PC-3 (cell line): ENCODE data around the gene GNAZ. TPM values are rescaled to one million over a fixed set of nuclear protein-coding genes. Genes with fewer than 3 reads are reported as not detected.

Source experiments
- ATAC-seq: fragments of 200-7000 bp; cut with Tn5 transposase; 2 replicates; pipeline ENCODE4 v1.9.1; 2020; ENCODE audit warnings: mild to moderate bottlenecking, moderate library complexity
- BruUV-seq: library from RNA; stranded (reverse); fragments of 400-500 nt; replicated peaks from 2 replicates; lab custom pipeline; 2021; lab: Mats Ljungman, UMichigan
- CTCF ChIA-PET: fragments of 300-600 bp; sonication (Branson Sonifier 250); formaldehyde crosslinking; loops from one replicate; lab custom pipeline; 2022; ENCODE audit warnings: antibody characterized with exemption; lab: Charles Lee
- POLR2A ChIA-PET: fragments of 300-600 bp; sonication (Branson Sonifier 250); formaldehyde crosslinking; loops from one replicate; lab custom pipeline; 2022; ENCODE audit warnings: antibody characterized with exemption; ENCODE audit not compliant: unreplicated experiment; lab: Charles Lee
- DNase-seq: peaks from one replicate; pipeline ENCODE4 v3.0.0-alpha.2; 2015
- H2AFZ ChIP-seq: fragments of 300-600 bp; sonication (generic); 2 replicates; pipeline ENCODE4 v1.6.0; 2016; ENCODE audit warnings: antibody characterized with exemption, low read length
- H3F3A ChIP-seq: fragments of 300-600 bp; sonication (generic); one replicate; pipeline ENCODE4 v1.6.0; 2017; ENCODE audit warnings: antibody characterized with exemption, low read length, control low read depth, mild to moderate bottlenecking; ENCODE audit not compliant: unreplicated experiment
- H3K27ac ChIP-seq: fragments of 300-600 bp; sonication (generic); 2 replicates; pipeline ENCODE4 v1.5.1; 2016; ENCODE audit warnings: mild to moderate bottlenecking, low read length
- H3K27me3 ChIP-seq: fragments of 300-600 bp; sonication (generic); 2 replicates; pipeline ENCODE4 v1.6.1; 2016; ENCODE audit warnings: low read length, mixed read lengths
- H3K36me3 ChIP-seq: fragments of 300-600 bp; sonication (generic); 2 replicates; pipeline ENCODE4 v1.6.1; 2016; ENCODE audit warnings: low read depth, mixed run types, low read length, mixed read lengths
- H3K4me1 ChIP-seq: fragments of 300-600 bp; sonication (generic); 2 replicates; pipeline ENCODE4 v1.5.1; 2016; ENCODE audit warnings: low read length; ENCODE audit not compliant: insufficient read depth
- H3K4me2 ChIP-seq: fragments of 300-600 bp; sonication (generic); 2 replicates; pipeline ENCODE4 v1.6.0; 2016; ENCODE audit warnings: low read length
- H3K4me3 ChIP-seq: fragments of 300-600 bp; sonication (generic); 2 replicates; pipeline ENCODE4 v1.5.1; 2016; ENCODE audit warnings: mild to moderate bottlenecking, low read length, mixed read lengths
- H3K79me2 ChIP-seq: fragments of 300-600 bp; sonication (generic); 2 replicates; pipeline ENCODE4 v1.6.1; 2017; ENCODE audit warnings: low read length, mixed read lengths
- H3K9ac ChIP-seq: fragments of 300-600 bp; sonication (generic); 2 replicates; pipeline ENCODE4 v1.6.0; 2016; ENCODE audit warnings: mild to moderate bottlenecking, low read length
- H3K9me2 ChIP-seq: fragments of 300-600 bp; sonication (generic); replicated peaks from 2 replicates; pipeline ENCODE4 v1.6.1; 2016; ENCODE audit warnings: mixed run types, low read length, mixed read lengths
- H3K9me3 ChIP-seq: fragments of 300-600 bp; sonication (generic); 2 replicates; pipeline ENCODE4 v1.6.1; 2016; ENCODE audit warnings: low read length, mixed read lengths
- H4K20me1 ChIP-seq: fragments of 300-600 bp; sonication (generic); 2 replicates; pipeline ENCODE4 v1.6.1; 2016; ENCODE audit warnings: low read length, mixed read lengths
- EZH2 ChIP-seq: fragments of 300-600 bp; sonication (generic); IDR thresholded peaks from one replicate; pipeline ENCODE4 v1.6.1; 2017; ENCODE audit warnings: antibody characterized with exemption, mild to moderate bottlenecking, low read length; ENCODE audit not compliant: unreplicated experiment
- EZH2phosphoT487 ChIP-seq: fragments of 300-600 bp; sonication (generic); IDR thresholded peaks from 2 replicates; pipeline ENCODE4 v1.6.1; 2018; ENCODE audit warnings: mild to moderate bottlenecking, antibody characterized with exemption, low read length, borderline replicate concordance
- intact Hi-C: fragments of 100-400 bp; cut with micrococcal nuclease; formaldehyde crosslinking; loops from 2 replicates; pipeline ENCODE4 v1.9.0; 2023
- total RNA-seq: library from RNA; depleted of rRNA; stranded (reverse); fragments of >200 nt; gene quantifications from 2 replicates; pipeline ENCODE4 v1.2.3, GENCODE V29; 2014
- TF ChIP-seq, protein P1 (sequence below): fragments of 300-600 bp; sonication (generic); conservative IDR thresholded peaks from 2 replicates; pipeline ENCODE4 v1.5.1; 2017; ENCODE audit warnings: antibody characterized with exemption, low read depth, mild to moderate bottlenecking, low read length

Gene GNAZ
- total RNA-seq, 1 experiment from 2014 or later, result 14.4 TPM

DNA sequence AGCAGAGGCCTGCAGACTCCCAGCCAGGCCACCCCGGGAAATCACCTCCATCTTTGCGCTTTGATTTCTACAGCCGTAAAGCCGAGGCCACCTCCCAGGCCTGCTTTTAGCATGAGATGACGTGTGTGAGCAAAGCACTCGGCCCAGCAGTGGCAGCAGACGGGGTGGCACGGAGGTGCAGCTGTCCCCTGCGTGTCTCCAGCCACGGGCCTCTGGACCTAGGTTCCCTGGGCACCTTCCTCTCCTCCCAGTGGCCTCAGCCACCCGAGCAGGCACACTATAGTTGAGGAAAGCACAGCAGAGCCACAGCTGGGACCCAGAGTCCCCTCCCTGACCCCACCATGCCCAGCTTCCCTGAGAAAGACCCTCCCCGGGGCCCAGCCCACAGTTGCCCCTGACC, 15.9 kb downstream of the GNAZ start:
- Histone ChIP-seq H3K79me2 (no peaks in the 10 kb centered on the region), H3K9me2 (no peaks in the 10 kb centered on the region), H4K20me1 (no peaks in the 10 kb centered on the region), H3K4me1 (no peaks in the 10 kb centered on the region), H2AFZ (no peak overlapping the region), H3K36me3 (no peaks in the 10 kb centered on the region), H3K27ac (no peak overlapping the region), H3K27me3 (no peaks in the 10 kb centered on the region), H3K9me3 (no peaks in the 10 kb centered on the region), H3F3A (no peaks in the 10 kb centered on the region), H3K4me3 (no peak overlapping the region), H3K9ac (no peak overlapping the region), H3K4me2 (no peak overlapping the region)
- no TSS peak for BruUV-seq
- ChIA-PET POLR2A (no interaction called here), CTCF (no interaction called here)
- intact Hi-C loops, result no loop called here
- TF ChIP-seq, protein P1, sequence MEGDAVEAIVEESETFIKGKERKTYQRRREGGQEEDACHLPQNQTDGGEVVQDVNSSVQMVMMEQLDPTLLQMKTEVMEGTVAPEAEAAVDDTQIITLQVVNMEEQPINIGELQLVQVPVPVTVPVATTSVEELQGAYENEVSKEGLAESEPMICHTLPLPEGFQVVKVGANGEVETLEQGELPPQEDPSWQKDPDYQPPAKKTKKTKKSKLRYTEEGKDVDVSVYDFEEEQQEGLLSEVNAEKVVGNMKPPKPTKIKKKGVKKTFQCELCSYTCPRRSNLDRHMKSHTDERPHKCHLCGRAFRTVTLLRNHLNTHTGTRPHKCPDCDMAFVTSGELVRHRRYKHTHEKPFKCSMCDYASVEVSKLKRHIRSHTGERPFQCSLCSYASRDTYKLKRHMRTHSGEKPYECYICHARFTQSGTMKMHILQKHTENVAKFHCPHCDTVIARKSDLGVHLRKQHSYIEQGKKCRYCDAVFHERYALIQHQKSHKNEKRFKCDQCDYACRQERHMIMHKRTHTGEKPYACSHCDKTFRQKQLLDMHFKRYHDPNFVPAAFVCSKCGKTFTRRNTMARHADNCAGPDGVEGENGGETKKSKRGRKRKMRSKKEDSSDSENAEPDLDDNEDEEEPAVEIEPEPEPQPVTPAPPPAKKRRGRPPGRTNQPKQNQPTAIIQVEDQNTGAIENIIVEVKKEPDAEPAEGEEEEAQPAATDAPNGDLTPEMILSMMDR, result no peak
- no peak for TF ChIP-seq EZH2
- ATAC-seq (no peak), DNase-seq (no peak)

DNA sequence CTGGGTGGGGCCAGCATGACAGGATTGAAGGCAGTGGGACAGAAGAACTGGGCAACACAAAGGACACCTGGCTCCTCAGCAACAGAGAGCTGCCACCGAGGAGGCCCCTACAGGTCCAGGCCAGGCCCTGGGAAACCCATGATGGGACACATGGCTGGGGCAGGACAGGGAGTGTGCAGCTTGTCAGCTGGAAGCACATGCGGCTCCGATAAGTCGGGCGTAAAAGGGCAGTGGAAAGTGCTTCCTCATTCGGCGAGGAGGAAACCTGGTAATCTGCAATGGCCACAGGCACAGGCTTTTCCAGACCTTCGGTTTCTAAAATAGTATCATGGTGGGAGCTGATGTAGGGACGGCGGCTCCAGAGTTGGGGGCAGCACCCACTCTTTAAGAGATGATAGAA, 16.5 kb downstream of the GNAZ start:
- Histone ChIP-seq H3K79me2 (no peaks in the 10 kb centered on the region), H3K9me3 (no peaks in the 10 kb centered on the region), H4K20me1 (no peaks in the 10 kb centered on the region), H3K9ac (no peak overlapping the region), H2AFZ (no peak overlapping the region), H3K27me3 (no peaks in the 10 kb centered on the region), H3K4me2 (no peak overlapping the region), H3K27ac (no peak overlapping the region), H3K9me2 (no peaks in the 10 kb centered on the region), H3K4me3 (no peak overlapping the region), H3K36me3 (no peaks in the 10 kb centered on the region), H3F3A (no peaks in the 10 kb centered on the region), H3K4me1 (no peaks in the 10 kb centered on the region)
- intact Hi-C loops, result no loop called here
- DNase-seq (no peak), ATAC-seq (no peak)
- ChIA-PET POLR2A (no interaction called here), CTCF (no interaction called here)
- TF ChIP-seq, protein P1, result no peak
- TF ChIP-seq EZH2 (no peak), EZH2phosphoT487 (no peak)
- BruUV-seq, result no TSS peak

DNA sequence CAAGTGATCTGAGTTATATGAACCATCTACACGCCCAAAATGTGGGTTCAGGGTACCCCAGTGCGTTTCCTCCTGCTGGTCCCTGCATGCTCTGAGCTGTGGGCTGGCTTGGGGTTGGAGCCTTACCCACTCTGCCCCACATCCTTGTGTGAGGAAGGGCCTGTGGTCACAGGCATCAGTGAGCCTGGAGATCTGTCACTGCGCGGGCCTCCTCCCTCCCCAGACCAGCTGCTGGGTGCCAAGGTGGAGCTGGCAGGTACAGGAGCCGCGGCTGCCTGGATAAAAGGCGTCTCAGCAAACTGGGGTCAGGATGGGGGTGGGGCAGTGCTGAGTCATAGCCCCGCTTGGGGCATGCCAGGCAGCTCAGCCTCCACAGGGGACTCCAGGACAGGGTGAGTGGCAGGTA, 17.9 kb downstream of the GNAZ start:
- Histone ChIP-seq H2AFZ (no peak overlapping the region), H3K9me3 (no peaks in the 10 kb centered on the region), H3K9me2 (no peaks in the 10 kb centered on the region), H3K4me3 (no peak overlapping the region), H3K4me2 (no peak overlapping the region), H3K79me2 (no peaks in the 10 kb centered on the region), H3K4me1 (no peaks in the 10 kb centered on the region), H4K20me1 (no peaks in the 10 kb centered on the region), H3K36me3 (no peaks in the 10 kb centered on the region), H3K9ac (no peak overlapping the region), H3K27me3 (no peaks in the 10 kb centered on the region), H3K27ac (no peak overlapping the region), H3F3A (no peaks in the 10 kb centered on the region)
- intact Hi-C loops, result no loop called here
- TF ChIP-seq, protein P1, result no peak
- TF ChIP-seq EZH2phosphoT487 (no peak), EZH2 (no peak)
- ChIA-PET POLR2A (no interaction called here), CTCF (interaction anchor here (0.5 kb wide), 1 partner anchor 133 kb away, joined by 10 read pairs; no protein-coding TSS in a partner anchor)
- ATAC-seq (no peak), DNase-seq (no peak)
- BruUV-seq, result no TSS peak
